Measurements from ENCODE around the gene PYGM.

The PYGM gene

DNA sequence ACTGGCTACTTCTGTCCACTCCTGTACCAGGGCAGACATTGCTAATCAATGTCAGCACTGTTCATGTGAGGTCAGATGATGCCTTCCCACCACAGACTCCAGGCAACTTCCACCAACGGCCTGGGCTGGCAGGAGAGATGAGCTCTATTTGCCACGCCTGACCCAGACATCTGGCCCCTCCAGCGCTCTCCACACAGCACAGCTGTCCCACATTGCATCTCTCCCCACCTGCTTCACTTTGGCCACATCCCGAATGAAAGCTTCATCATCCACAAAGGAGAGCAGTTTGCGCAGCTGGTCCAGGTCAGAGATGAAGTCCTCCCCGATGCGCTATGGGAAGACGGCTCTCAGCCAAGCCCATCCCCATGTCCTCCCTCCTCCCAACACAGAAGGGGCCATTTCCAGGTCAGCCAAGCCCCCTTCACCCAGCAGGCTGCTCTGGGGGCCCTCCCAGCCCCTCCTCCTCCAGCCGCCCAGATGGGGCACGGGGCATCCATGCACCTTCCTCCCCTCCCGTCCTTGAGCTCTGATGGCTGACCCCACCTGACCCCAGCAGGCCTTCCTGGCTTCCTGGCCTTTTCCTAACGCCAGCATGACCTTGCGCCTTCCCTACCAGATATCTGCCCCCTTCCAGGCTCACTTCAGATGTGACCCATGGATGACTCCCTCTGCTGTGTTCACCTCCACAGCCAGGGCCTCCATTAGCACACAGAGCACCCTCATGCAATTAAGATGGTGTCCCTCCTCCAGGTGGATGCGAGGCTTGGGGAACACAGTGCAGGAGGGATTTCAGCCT is 7.4 kb downstream of the PYGM start:
- Mint-ChIP-seq H3K9me3 (no peaks in the 10 kb centered on the region), H3K27ac (ENCODE audit: low read depth) (no peak overlapping the region), H3K4me3 (no peak overlapping the region), H3K4me1 (peaks cover 19% of the 10 kb centered on the region), H3K27me3 (no peaks in the 10 kb centered on the region), H3K36me3 (ENCODE audit: insufficient read depth) (peaks cover 24% of the 10 kb centered on the region)
- DNase-seq (ENCODE audit: low spot score in 2 of 2) (no peak), ATAC-seq (replicated peaks; ENCODE audit: extremely low read depth, poor library complexity, severe bottlenecking) (no peak)

DNA sequence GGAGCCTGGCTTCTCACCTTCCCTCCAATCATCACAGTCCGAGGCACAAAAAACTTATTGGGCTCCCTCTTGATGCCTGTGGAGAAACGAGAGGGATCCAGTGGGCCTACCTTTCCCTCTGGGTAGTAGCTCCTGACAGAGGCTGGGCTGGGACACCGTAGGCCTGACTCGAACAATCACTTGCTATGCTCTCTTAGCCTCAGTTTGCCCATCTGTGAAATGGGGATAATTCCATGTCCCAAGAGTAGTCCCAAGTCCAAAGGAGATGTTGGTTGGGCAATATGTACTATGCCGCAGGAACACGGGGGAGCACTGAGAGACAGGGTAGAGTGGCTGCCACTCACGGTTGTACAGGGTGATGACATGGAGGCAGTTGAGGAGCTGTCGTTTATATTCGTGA is 8.2 kb downstream of the PYGM start:
- Mint-ChIP-seq H3K27ac (ENCODE audit: low read depth) (no peak overlapping the region), H3K4me3 (no peak overlapping the region), H3K4me1 (peaks cover 19% of the 10 kb centered on the region), H3K36me3 (ENCODE audit: insufficient read depth) (peaks cover 21% of the 10 kb centered on the region), H3K27me3 (no peaks in the 10 kb centered on the region), H3K9me3 (no peaks in the 10 kb centered on the region)
- DNase-seq (ENCODE audit: low spot score in 2 of 2) (no peak), ATAC-seq (replicated peaks; ENCODE audit: extremely low read depth, poor library complexity, severe bottlenecking) (no peak)

DNA sequence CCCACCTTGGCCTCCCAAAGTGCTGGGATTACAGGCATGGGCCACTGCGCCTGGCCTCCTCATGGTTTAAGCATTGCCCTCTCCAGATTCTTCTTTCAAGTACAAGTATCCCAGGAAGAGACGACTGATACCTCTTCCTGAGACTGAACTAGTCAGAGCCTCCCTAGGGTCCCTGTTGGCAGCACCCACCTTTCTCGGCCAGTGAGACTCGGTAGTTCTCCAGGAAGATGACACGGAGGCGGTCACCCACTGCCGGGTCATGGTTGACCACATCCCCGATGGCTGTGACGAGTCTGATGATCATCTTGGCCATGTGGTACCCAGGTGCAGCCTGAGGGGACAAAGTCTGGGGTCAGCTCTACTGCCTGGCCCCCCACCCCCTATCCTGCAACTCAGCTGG is 8.6 kb downstream of the PYGM start:
- DNase-seq (ENCODE audit: low spot score in 2 of 2) (no peak), ATAC-seq (replicated peaks; ENCODE audit: extremely low read depth, poor library complexity, severe bottlenecking) (no peak)
- no peak overlapping the region for H3K27ac Mint-ChIP-seq (ENCODE audit: low read depth)
- peaks cover 23% of the 10 kb centered on the region for H3K4me1 Mint-ChIP-seq
- no peak overlapping the region for H3K4me3 Mint-ChIP-seq
- peaks cover 19% of the 10 kb centered on the region for H3K36me3 Mint-ChIP-seq (ENCODE audit: insufficient read depth)
- no peaks in the 10 kb centered on the region for H3K9me3 Mint-ChIP-seq
- no peaks in the 10 kb centered on the region for H3K27me3 Mint-ChIP-seq

GRCh38 chr11:64750361-64751054 is 9.3 kb downstream of the PYGM start:
- H3K27ac Mint-ChIP-seq (ENCODE audit: low read depth): no peak overlapping the region

GRCh38 chr11:64747961-64748665 is 11.7 kb downstream of the PYGM start:
- H3K4me3 Mint-ChIP-seq: no peak overlapping the region
- H3K27me3 Mint-ChIP-seq: no peaks in the 10 kb centered on the region
- peaks cover 40% of the 10 kb centered on the region for H3K4me1 Mint-ChIP-seq
- H3K36me3 Mint-ChIP-seq (ENCODE audit: insufficient read depth): peaks cover 31% of the 10 kb centered on the region
- no peak for DNase-seq (ENCODE audit: low spot score in 2 of 2)
- no peak for ATAC-seq (replicated peaks; ENCODE audit: extremely low read depth, poor library complexity, severe bottlenecking)
- no peak overlapping the region for H3K27ac Mint-ChIP-seq (ENCODE audit: low read depth)
- H3K9me3 Mint-ChIP-seq: no peaks in the 10 kb centered on the region

More at GRCh38 chr11:64750361-64751054, 9.3 kb downstream of the PYGM start:
- Mint-ChIP-seq H3K4me1 (peaks cover 25% of the 10 kb centered on the region), H3K4me3 (no peak overlapping the region), H3K36me3 (ENCODE audit: insufficient read depth) (peaks cover 22% of the 10 kb centered on the region), H3K9me3 (no peaks in the 10 kb centered on the region), H3K27me3 (no peaks in the 10 kb centered on the region)
- no peak for DNase-seq (ENCODE audit: low spot score in 2 of 2)
- no peak for ATAC-seq (replicated peaks; ENCODE audit: extremely low read depth, poor library complexity, severe bottlenecking)

DNA sequence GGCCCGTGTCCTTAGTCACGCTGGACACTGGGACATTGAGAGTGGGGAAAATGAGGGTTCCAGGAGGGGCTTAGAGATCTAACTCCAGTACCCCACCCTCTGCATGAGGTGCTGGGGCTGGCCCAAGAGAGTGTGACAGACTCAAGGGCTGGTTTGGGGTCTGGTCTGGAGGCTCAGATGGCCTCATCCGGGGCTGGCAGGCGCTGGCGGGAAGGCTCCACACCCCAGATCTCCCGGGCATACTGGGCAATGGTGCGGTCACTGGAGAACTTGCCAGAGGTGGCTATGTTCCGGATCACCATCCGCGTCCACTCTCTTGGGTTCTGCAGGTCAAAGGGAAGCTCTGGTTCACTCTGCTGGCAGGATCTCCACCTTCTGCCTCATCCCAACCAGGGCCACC is 13.3 kb downstream of the PYGM start:
- H3K27ac Mint-ChIP-seq (ENCODE audit: low read depth): peak overlapping the region; percentile 99
- ATAC-seq (replicated peaks; ENCODE audit: extremely low read depth, poor library complexity, severe bottlenecking) (no peak), DNase-seq (ENCODE audit: low spot score in 2 of 2) (no peak)
- peak overlapping the region; percentile 88 for H3K4me3 Mint-ChIP-seq
- peaks cover 46% of the 10 kb centered on the region for H3K4me1 Mint-ChIP-seq
- H3K36me3 Mint-ChIP-seq (ENCODE audit: insufficient read depth): peaks cover 34% of the 10 kb centered on the region
- H3K27me3 Mint-ChIP-seq: no peaks in the 10 kb centered on the region
- H3K9me3 Mint-ChIP-seq: no peaks in the 10 kb centered on the region

DNA sequence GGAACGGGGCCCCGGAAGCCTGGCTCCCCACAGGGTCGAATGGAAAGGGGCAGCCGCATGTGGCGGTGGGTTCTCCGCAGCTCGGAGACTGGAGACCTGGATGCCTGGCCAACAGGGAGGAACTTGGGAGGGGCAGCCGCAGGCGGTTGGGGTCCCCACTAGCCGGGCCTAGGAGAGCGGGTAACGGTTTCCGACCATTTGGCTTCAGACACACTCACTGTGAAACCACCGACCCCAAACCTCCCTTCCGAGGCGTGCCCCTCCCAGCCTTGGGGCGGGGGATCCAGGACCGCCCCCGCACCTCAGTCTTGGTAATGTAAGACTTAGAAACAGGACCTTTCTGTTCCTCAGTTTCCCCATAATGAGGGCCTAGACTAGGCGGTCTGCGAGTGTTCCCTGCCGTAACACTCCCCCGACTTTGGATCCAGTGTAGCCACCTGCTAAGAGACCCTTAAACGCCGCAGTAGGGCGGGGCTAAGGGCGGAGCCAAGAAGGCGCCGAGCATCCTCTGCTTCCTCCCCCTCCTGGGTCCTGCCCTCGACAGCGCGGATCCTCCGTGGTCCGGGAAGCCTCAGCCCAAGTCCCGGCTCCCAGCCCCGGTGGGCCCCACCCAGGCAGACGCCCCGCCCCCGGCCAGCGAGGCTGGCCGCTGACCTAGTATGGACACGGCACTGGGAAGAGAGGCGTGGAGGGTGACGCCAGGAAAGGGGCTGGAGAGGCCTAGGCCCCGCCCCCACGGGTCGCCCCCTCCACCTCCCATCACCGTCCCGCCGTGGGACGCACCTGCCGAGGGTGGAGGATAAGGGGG is 14.0 kb downstream of the PYGM start:
- peaks cover 39% of the 10 kb centered on the region for H3K36me3 Mint-ChIP-seq (ENCODE audit: insufficient read depth)
- H3K4me3 Mint-ChIP-seq: peak overlapping the region; percentile 88
- H3K4me1 Mint-ChIP-seq: peaks cover 48% of the 10 kb centered on the region
- peak; percentile 52 for ATAC-seq (replicated peaks; ENCODE audit: extremely low read depth, poor library complexity, severe bottlenecking)
- H3K27ac Mint-ChIP-seq (ENCODE audit: low read depth): peak overlapping the region; percentile 99
- H3K27me3 Mint-ChIP-seq: no peaks in the 10 kb centered on the region
- no peaks in the 10 kb centered on the region for H3K9me3 Mint-ChIP-seq
- peak; percentile 77 to 84 for DNase-seq (ENCODE audit: low spot score in 2 of 2)

GRCh38 chr11:64745189-64745520 is 14.6 kb downstream of the PYGM start:
- peak; percentile 33 for ATAC-seq (replicated peaks; ENCODE audit: extremely low read depth, poor library complexity, severe bottlenecking)
- peaks cover 39% of the 10 kb centered on the region for H3K36me3 Mint-ChIP-seq (ENCODE audit: insufficient read depth)

GRCh38 chr11:64744544-64745188 is 15.1 kb downstream of the PYGM start:
- ATAC-seq (replicated peaks; ENCODE audit: extremely low read depth, poor library complexity, severe bottlenecking) (peak; percentile 2), DNase-seq (ENCODE audit: low spot score in 2 of 2) (no peak)
- Mint-ChIP-seq H3K4me3 (peak overlapping the region; percentile 97), H3K9me3 (no peaks in the 10 kb centered on the region), H3K27ac (ENCODE audit: low read depth) (peak overlapping the region; percentile 99), H3K4me1 (peaks cover 51% of the 10 kb centered on the region), H3K36me3 (ENCODE audit: insufficient read depth) (peaks cover 41% of the 10 kb centered on the region), H3K27me3 (no peaks in the 10 kb centered on the region)

More at GRCh38 chr11:64745189-64745520, 14.6 kb downstream of the PYGM start:
- Mint-ChIP-seq H3K9me3 (no peaks in the 10 kb centered on the region), H3K27ac (ENCODE audit: low read depth) (peak overlapping the region; percentile 99), H3K27me3 (no peaks in the 10 kb centered on the region), H3K4me1 (peaks cover 48% of the 10 kb centered on the region), H3K4me3 (peak overlapping the region; percentile 88)
- peak; percentile 64 to 84 for DNase-seq (ENCODE audit: low spot score in 2 of 2)

DNA sequence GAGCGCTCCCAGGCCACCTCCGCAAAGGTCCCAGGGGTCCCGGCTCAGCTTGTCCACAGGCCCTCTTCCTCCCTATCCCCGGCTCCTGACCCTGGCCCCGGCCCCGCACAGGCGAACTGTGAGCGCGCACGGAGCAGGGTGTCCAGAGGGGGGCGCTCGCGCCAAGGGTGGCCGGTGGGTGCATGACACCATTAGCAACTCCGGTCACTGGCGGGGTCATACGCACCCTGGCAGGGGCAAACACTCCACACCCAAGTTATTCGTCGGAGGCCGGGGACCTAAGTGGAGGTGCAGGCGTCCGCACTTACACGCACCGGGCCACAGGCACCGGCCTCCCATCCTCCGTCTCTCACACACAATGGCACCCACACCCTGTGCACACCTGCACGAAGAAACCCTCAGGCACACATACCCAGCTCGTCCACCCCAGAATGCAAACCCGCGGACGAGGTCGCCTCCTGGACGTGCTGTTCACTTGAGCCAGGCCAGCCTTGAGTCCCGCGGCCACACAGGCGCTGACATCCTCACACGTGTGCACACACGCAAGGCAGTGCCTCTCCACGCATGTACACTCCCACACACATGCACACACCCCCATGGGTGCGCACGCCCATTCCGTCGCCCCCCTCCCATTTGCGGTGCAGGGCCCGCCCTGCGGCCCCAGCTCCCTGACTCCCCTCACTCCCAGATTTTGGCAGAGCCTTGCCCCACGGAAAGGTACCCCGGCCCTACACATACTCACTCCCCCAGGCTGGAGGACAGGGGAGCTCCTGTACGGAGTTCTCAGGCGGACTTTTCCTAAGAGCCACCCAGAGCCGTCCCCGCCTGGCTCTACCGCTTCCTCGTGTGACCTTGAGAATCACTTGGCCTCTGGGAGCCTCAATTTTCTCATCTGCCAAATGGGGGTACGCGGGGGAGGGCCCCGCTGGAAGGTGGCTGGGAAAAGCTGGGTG is 15.9 kb downstream of the PYGM start, which contains the start of gene RASGRP2:
TSS of gene RASGRP2 (minus strand) at position 552 of the 953 bp plus-strand sequence. CDS start 1,276 bp downstream, outside the sequence.
- DNase-seq (ENCODE audit: low spot score in 2 of 2): peak; percentile 83 to 93

More for the DNA sequence above, 15.9 kb downstream of the PYGM start, which contains the start of gene RASGRP2:
- no peaks in the 10 kb centered on the region for H3K27me3 Mint-ChIP-seq
- peak; percentile 52 for ATAC-seq (replicated peaks; ENCODE audit: extremely low read depth, poor library complexity, severe bottlenecking)
- H3K27ac Mint-ChIP-seq (ENCODE audit: low read depth): peak within 1 kb of the TSS; percentile 99
- H3K4me3 Mint-ChIP-seq: peak within 1 kb of the TSS; percentile 97
- H3K9me3 Mint-ChIP-seq: no peaks in the 10 kb centered on the region
- H3K36me3 Mint-ChIP-seq (ENCODE audit: insufficient read depth): peaks cover 47% of the 10 kb centered on the region
- H3K4me1 Mint-ChIP-seq: peaks cover 58% of the 10 kb centered on the region

All from central memory CD8-positive, alpha-beta T cell (primary cell).